Keratinocyte (primary cell): Measurements from ENCODE around the gene ITPKB.

Source experiments
- CTCF ChIP-seq, 3 experiments: IDR thresholded peaks in 1 of 3; conservative IDR thresholded peaks in 1 of 3; optimal IDR thresholded peaks in 1 of 3; 2 replicates in 2 of 3; 3 replicates in 1 of 3; pipeline versions ENCODE3 to v1.5.1; 2011; ENCODE audit warnings: low read length in 3 of 3, mild to moderate bottlenecking in 3 of 3, moderate library complexity in 2 of 3, control low read depth in 1 of 3, inconsistent platforms in 1 of 3; ENCODE audit not compliant: insufficient read depth in 2 of 3; ENCODE audit errors: extremely low read depth in 1 of 3
- EZH2 ChIP-seq: IDR thresholded peaks from one replicate; pipeline ENCODE4 v1.6.1; 2012; ENCODE audit warnings: inconsistent platforms, mild to moderate bottlenecking, low read length, moderate library complexity

GRCh38 chr1:226712742-226713419, 26.2 kb downstream of the ITPKB start:
- TF ChIP-seq CTCF (optimal IDR thresholded peaks at IDR 0.05 in 1 of 3, IDR thresholded peaks at IDR 0.05 in 1 of 3, conservative IDR thresholded peaks at IDR 0.05 in 1 of 3; ENCODE audit: extremely low read depth in 1 of 3, insufficient read depth in 2 of 3, low read length in 3 of 3) (no peak), EZH2 (no peak)
